ENCODE results near the gene KLHL1. TPM values are rescaled to one million over a fixed set of nuclear protein-coding genes. Genes with fewer than 3 reads are reported as not detected.

KLHL1 gene
- total RNA-seq, 1 donor from 2014 or later = not detected

GRCh38 chr13:69956349-69956748 lies 151.9 kb downstream of the KLHL1 start:
- TF ChIP-seq CTCF (IDR thresholded peaks at IDR 0.05) (no peak), EZH2phosphoT487 (IDR thresholded peaks at IDR 0.05) (no peak), EZH2 (IDR thresholded peaks at IDR 0.05) (no peak)
- Histone ChIP-seq H3K36me3 (no peaks in the 10 kb centered on the region), H3K79me2 (ENCODE audit: low read depth) (no peaks in the 10 kb centered on the region), H3K9me3 (ENCODE audit: low read depth) (no peaks in the 10 kb centered on the region), H3F3A (ENCODE audit: low read depth) (no peaks in the 10 kb centered on the region), H3K4me3 (no peak overlapping the region), H3K4me1 (no peaks in the 10 kb centered on the region), H3K9ac (no peak overlapping the region), H3K4me2 (no peak overlapping the region), H3K27ac (no peak overlapping the region), H2AFZ (replicated peaks) (no peak overlapping the region), H3K27me3 (no peaks in the 10 kb centered on the region), H4K20me1 (ENCODE audit: low read depth) (no peaks in the 10 kb centered on the region)
- H3K36me3 Mint-ChIP-seq = no peaks in the 10 kb centered on the region
- H3K9me3 Mint-ChIP-seq = no peaks in the 10 kb centered on the region
- no peaks in the 10 kb centered on the region for H3K4me1 Mint-ChIP-seq
- no peak overlapping the region for H3K27ac Mint-ChIP-seq
- H3K4me3 Mint-ChIP-seq = no peak overlapping the region
- H3K27me3 Mint-ChIP-seq (ENCODE audit: insufficient read depth, low read depth) = no peaks in the 10 kb centered on the region
- DNase-seq (ENCODE audit: low spot score) = no peak

GRCh38 chr13:69955271-69955670 lies 153.0 kb downstream of the KLHL1 start:
- no peak overlapping the region for H2AFZ ChIP-seq (replicated peaks)
- DNase-seq (ENCODE audit: low spot score) = no peak
- H3K9me3 Mint-ChIP-seq = no peaks in the 10 kb centered on the region
- no peak overlapping the region for H3K9ac ChIP-seq
- no peak overlapping the region for H3K4me2 ChIP-seq
- H3K4me3 Mint-ChIP-seq = no peak overlapping the region
- H3K36me3 Mint-ChIP-seq = no peaks in the 10 kb centered on the region
- H4K20me1 ChIP-seq (ENCODE audit: low read depth) = no peaks in the 10 kb centered on the region
- H3F3A ChIP-seq (ENCODE audit: low read depth) = no peaks in the 10 kb centered on the region
- no peak overlapping the region for H3K27ac Mint-ChIP-seq
- H3K36me3 ChIP-seq = no peaks in the 10 kb centered on the region
- H3K79me2 ChIP-seq (ENCODE audit: low read depth) = no peaks in the 10 kb centered on the region
- no peaks in the 10 kb centered on the region for H3K9me3 ChIP-seq (ENCODE audit: low read depth)
- H3K27ac ChIP-seq = no peak overlapping the region
- no peaks in the 10 kb centered on the region for H3K27me3 Mint-ChIP-seq (ENCODE audit: insufficient read depth, low read depth)
- no peaks in the 10 kb centered on the region for H3K27me3 ChIP-seq
- no peak overlapping the region for H3K4me3 ChIP-seq
- H3K4me1 Mint-ChIP-seq = no peaks in the 10 kb centered on the region
- H3K4me1 ChIP-seq = no peaks in the 10 kb centered on the region
- no peak for TF ChIP-seq EZH2phosphoT487 (IDR thresholded peaks at IDR 0.05)
- TF ChIP-seq EZH2 (IDR thresholded peaks at IDR 0.05) = no peak
- no peak for TF ChIP-seq CTCF (IDR thresholded peaks at IDR 0.05)

- Histone ChIP-seq H3K4me2 (no peak overlapping the region), H3K9me3 (ENCODE audit: low read depth) (no peaks in the 10 kb centered on the region), H3K4me3 (no peak overlapping the region), H4K20me1 (ENCODE audit: low read depth) (no peaks in the 10 kb centered on the region), H3K27ac (no peak overlapping the region), H3F3A (ENCODE audit: low read depth) (no peaks in the 10 kb centered on the region), H3K27me3 (no peaks in the 10 kb centered on the region), H3K79me2 (ENCODE audit: low read depth) (no peaks in the 10 kb centered on the region), H3K4me1 (no peaks in the 10 kb centered on the region), H3K36me3 (no peaks in the 10 kb centered on the region), H2AFZ (replicated peaks) (no peak overlapping the region), H3K9ac (no peak overlapping the region)
- no peak overlapping the region for H3K4me3 Mint-ChIP-seq
- no peaks in the 10 kb centered on the region for H3K9me3 Mint-ChIP-seq
- no peaks in the 10 kb centered on the region for H3K4me1 Mint-ChIP-seq
- TF ChIP-seq CTCF (IDR thresholded peaks at IDR 0.05) (no peak), EZH2phosphoT487 (IDR thresholded peaks at IDR 0.05) (no peak), EZH2 (IDR thresholded peaks at IDR 0.05) (no peak)
- H3K27ac Mint-ChIP-seq = no peak overlapping the region
- DNase-seq (ENCODE audit: low spot score) = no peak
- H3K27me3 Mint-ChIP-seq (ENCODE audit: insufficient read depth, low read depth) = no peaks in the 10 kb centered on the region
- H3K36me3 Mint-ChIP-seq = no peaks in the 10 kb centered on the region
These were observed 156.8 kb downstream of the KLHL1 start for GRCh38 chr13:69951412-69951811.

Measured in neural progenitor cell (in vitro differentiated cells).